ENCODE results near the gene PRSS33.

PRSS33 gene

GRCh38 chr16:2739625-2740430 is 47.5 kb downstream of the PRSS33 start:
- no peak for DNase-seq (ENCODE audit: low spot score)

GRCh38 chr16:2738615-2739014 is 48.7 kb downstream of the PRSS33 start:
- no peak for DNase-seq (ENCODE audit: low spot score)

- DNase-seq (ENCODE audit: low spot score): no peak
Observed at GRCh38 chr16:2737895-2738418, 49.4 kb downstream of the PRSS33 start.

- no peak for DNase-seq (ENCODE audit: low spot score)
Observed at GRCh38 chr16:2737238-2737605, 50.1 kb downstream of the PRSS33 start.

GRCh38 chr16:2736476-2737237 is 50.7 kb downstream of the PRSS33 start:
- no peak for DNase-seq (ENCODE audit: low spot score)

GRCh38 chr16:2734844-2735515 is 52.4 kb downstream of the PRSS33 start:
- DNase-seq (ENCODE audit: low spot score): no peak
